ENCODE measurements around the gene ARTN. TPM values are rescaled to one million over a fixed set of nuclear protein-coding genes. Genes with fewer than 3 reads are reported as not detected.

The ARTN gene, protein sequence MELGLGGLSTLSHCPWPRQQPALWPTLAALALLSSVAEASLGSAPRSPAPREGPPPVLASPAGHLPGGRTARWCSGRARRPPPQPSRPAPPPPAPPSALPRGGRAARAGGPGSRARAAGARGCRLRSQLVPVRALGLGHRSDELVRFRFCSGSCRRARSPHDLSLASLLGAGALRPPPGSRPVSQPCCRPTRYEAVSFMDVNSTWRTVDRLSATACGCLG
- 0.45 TPM for polyA plus RNA-seq (2012; ENCODE audit: insufficient read depth, insufficient read length)

DNA sequence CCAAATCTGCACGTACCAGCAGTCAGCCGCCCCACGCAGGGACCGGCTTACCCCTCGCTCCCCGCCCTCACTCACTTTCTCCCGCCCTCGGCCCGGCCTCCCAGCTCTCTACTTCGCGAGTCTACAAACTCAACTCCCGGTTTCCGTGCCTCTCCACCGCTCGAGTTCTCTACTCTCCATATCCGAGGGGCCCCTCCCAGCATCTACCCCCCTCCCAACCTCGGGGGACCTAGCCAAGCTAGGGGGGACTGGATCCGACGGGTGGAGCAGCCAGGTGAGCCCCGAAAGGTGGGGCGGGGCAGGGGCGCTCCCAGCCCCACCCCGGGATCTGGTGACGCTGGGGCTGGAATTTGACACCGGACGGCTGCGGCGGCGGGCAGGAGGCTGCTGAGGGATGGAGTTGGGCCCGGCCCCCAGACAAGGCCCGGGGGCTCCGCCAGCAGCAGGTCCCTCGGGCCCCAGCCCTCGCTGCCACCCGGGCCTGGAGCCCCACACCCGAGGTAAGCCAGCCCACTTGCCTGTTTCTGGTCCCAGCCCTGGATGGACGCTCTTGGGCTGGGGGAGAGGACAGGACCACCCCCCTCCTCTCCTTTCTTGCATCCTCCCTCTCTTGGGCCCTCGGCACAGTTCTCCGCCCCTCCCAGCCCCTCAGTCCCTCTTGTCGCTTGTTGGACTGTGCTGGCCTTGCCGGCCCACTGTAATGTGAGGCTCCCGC is at the start of gene ARTN:
ARTN (plus strand) TSS at position 416 of the 715 bp plus-strand sequence. CDS start 1,856 bp downstream, outside the sequence.
- DNase-seq (ENCODE audit: low read depth, low spot score), result no peak

GRCh38 chr1:43885279-43885801 is 48.3 kb upstream of the ARTN start:
- DNase-seq (ENCODE audit: low read depth, low spot score), result peak; percentile 22
- no peak overlapping the region for H3K4me3 ChIP-seq (ENCODE audit: low read length)

More for the DNA sequence above, at the start of gene ARTN:
- no peak within 1 kb of the TSS for H3K4me3 ChIP-seq (ENCODE audit: low read length)

GRCh38 chr1:43887748-43888147 is 45.9 kb upstream of the ARTN start:
- no peak for DNase-seq (ENCODE audit: low read depth, low spot score)
- H3K4me3 ChIP-seq (ENCODE audit: low read length), result no peak overlapping the region

DNA sequence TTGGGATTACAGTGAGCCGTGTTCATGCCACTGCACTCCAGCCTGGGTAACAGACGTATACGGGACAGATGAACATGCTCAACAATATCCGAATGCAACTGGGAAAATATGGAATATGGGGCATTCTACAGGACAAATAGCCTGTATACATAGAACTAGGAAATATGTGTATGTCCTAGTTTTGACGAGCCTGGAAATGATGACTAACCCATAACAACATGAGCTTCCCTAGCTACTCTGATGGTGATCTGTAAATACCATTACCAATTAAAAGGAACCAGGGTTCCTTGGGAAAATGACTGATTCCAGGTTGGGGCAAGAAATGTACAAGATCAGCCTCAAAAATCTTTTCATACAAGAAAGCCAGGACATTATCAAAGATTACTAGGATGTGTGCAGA is 42.8 kb upstream of the ARTN start:
- H3K4me3 ChIP-seq (ENCODE audit: low read length), result no peak overlapping the region

GRCh38 chr1:43893006-43893405 is 40.6 kb upstream of the ARTN start:
- H3K4me3 ChIP-seq (ENCODE audit: low read length), result no peak overlapping the region
- DNase-seq (ENCODE audit: low read depth, low spot score), result no peak

More for the DNA sequence above, 42.8 kb upstream of the ARTN start:
- no peak for DNase-seq (ENCODE audit: low read depth, low spot score)

DNA sequence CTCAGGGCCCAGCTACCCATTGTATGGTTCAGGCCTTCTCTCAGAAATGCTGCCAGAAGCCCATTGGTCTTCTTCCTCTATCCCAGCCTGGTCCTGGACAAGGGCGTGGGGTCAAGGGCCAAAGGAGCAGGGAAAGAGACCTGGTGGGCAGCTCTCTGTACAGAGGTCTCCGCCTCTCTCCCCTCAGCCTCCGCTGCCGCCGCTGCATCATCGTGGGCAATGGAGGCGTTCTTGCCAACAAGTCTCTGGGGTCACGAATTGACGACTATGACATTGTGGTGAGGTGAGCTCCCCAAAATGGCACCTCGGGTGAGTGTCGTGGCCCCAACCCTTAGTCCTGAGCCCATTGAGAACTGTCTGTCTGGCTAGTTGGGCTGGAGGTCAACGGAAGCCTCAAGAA is 34.6 kb upstream of the ARTN start:
- no peak for DNase-seq (ENCODE audit: low read depth, low spot score)
- no peak overlapping the region for H3K4me3 ChIP-seq (ENCODE audit: low read length)

GRCh38 chr1:43900386-43900785 is 33.2 kb upstream of the ARTN start:
- no peak overlapping the region for H3K4me3 ChIP-seq (ENCODE audit: low read length)
- no peak for DNase-seq (ENCODE audit: low read depth, low spot score)

- no peak overlapping the region for H3K4me3 ChIP-seq (ENCODE audit: low read length)
- DNase-seq (ENCODE audit: low read depth, low spot score), result no peak
Observed at GRCh38 chr1:43901196-43901961, 32.2 kb upstream of the ARTN start.

- no peak overlapping the region for H3K4me3 ChIP-seq (ENCODE audit: low read length)
- no peak for DNase-seq (ENCODE audit: low read depth, low spot score)
Observed at GRCh38 chr1:43902058-43902831, 31.4 kb upstream of the ARTN start.

DNA sequence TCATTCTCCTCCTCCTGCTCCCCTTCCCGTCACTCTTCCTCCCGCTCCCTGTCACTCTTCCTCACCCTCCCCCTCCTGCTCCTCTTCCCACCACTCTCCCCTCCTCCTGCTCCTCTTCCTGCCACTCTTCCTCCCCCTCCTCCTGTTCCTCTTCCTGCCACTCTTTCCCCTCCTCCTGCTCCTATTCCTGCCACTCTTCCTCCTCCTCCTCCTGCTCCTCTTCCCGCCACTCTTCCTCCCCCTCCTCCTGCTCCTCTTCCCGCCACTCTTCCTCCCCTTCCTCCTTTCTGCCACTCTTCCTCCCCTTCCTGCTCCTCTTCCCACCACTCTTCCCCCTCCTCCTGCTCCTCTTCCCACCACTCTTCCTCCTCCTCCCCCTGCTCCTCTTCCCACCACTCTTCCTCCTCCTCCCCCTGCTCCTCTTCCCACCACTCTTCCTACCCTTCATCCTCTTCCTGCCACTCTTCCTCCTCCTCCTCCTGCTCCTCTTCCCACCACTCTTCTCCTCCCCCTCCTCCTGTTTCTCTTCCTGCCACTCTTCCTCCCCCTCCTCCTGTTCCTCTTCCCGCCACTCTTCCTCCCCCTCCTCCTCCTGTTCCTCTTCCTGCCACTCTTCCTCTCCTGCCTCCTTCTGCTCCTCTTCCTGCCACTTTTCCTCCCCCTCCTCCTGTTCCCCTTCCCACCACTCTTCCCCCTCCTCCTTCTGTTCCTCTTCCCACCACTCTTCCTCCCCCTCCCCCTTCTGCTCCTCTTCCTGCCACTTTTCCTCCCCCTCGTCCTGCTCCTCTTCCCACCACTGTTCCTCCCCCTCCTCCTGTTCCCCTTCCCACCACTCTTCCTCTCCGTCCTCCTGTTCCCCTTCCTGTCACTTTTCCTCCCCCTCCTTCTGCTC is 28.7 kb upstream of the ARTN start:
- no peak overlapping the region for H3K4me3 ChIP-seq (ENCODE audit: low read length)
- no peak for DNase-seq (ENCODE audit: low read depth, low spot score)

DNA sequence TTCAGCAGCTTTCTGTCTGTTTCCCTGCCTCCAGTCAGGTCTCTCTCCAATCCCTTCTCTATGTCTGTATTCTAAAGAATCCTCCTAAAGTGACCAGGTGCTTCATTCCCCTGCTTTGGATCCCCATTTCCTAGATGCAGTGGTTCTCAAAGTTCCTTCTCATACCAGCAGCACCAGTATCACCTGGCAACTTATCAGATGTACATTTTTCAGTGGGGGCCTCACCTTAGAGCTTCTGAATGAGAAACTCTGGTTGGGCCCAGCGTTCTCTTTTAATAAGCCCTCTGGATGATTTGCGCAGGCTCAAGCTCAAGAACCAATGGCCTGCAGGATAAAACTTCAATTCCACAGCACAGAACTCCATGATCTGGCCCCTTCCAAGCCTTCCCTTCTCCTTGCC is 25.4 kb upstream of the ARTN start:
- DNase-seq (ENCODE audit: low read depth, low spot score), result no peak
- H3K4me3 ChIP-seq (ENCODE audit: low read length), result no peak overlapping the region

GRCh38 chr1:43908858-43909257 is 24.7 kb upstream of the ARTN start:
- no peak for DNase-seq (ENCODE audit: low read depth, low spot score)
- no peak overlapping the region for H3K4me3 ChIP-seq (ENCODE audit: low read length)

- DNase-seq (ENCODE audit: low read depth, low spot score), result no peak
- no peak overlapping the region for H3K4me3 ChIP-seq (ENCODE audit: low read length)
Observed at GRCh38 chr1:43910343-43910742, 23.3 kb upstream of the ARTN start.

- no peak overlapping the region for H3K4me3 ChIP-seq (ENCODE audit: low read length)
- no peak for DNase-seq (ENCODE audit: low read depth, low spot score)
Observed at GRCh38 chr1:43912607-43913006, 21.0 kb upstream of the ARTN start.

- DNase-seq (ENCODE audit: low read depth, low spot score), result no peak
- H3K4me3 ChIP-seq (ENCODE audit: low read length), result no peak overlapping the region
Observed at GRCh38 chr1:43913051-43913501, 20.5 kb upstream of the ARTN start.

- no peak overlapping the region for H3K4me3 ChIP-seq (ENCODE audit: low read length)
- DNase-seq (ENCODE audit: low read depth, low spot score), result no peak
Observed at GRCh38 chr1:43913666-43914360, 19.8 kb upstream of the ARTN start.

All from Jurkat, Clone E6-1 (cell line).